IMR-90 (cell line): Measurements from ENCODE around the gene KLK5. TPM values are rescaled to one million over a fixed set of nuclear protein-coding genes. Genes with fewer than 3 reads are reported as not detected.

Experiments used
- ATAC-seq: fragments of 200-7000 bp; cut with Tn5 transposase; 2 replicates; pipeline ENCODE4 v1.9.1; 2020; ENCODE audit warnings: low read depth, mild to moderate bottlenecking, moderate library complexity
- BruUV-seq: library from RNA; stranded (reverse); fragments of 400-500 nt; replicated peaks from 2 replicates; lab custom pipeline; 2021; lab: Mats Ljungman, UMichigan
- CTCF ChIA-PET: fragments of 300-600 bp; formaldehyde crosslinking; extraction: SDS; loops from one replicate; lab custom pipeline; 2021; ENCODE audit warnings: antibody characterized with exemption; lab: Yijun Ruan, JAX
- POLR2A ChIA-PET: fragments of 300-600 bp; sonication (Branson Sonifier 250); formaldehyde crosslinking; loops from one replicate; lab custom pipeline; 2022; ENCODE audit warnings: antibody characterized with exemption; ENCODE audit not compliant: unreplicated experiment; lab: Charles Lee
- DNase-seq: peaks from one replicate; pipeline ENCODE4 v3.0.0; 2013
- H2AFZ ChIP-seq: replicated peaks from 2 replicates; pipeline ENCODE3; 2013; ENCODE audit warnings: low read length, mild to moderate bottlenecking; ENCODE audit not compliant: poor library complexity
- H2AK5ac ChIP-seq: 2 replicates; pipeline ENCODE4 v1.6.1; 2013; ENCODE audit warnings: low read depth, low read length, inconsistent platforms
- H2AK9ac ChIP-seq: replicated peaks from 2 replicates; pipeline ENCODE3; 2013; ENCODE audit warnings: mild to moderate bottlenecking, low read depth, low read length, moderate library complexity; ENCODE audit not compliant: poor library complexity
- H2BK120ac ChIP-seq: 2 replicates; pipeline ENCODE4 v1.6.1; 2013; ENCODE audit warnings: low read depth, low read length, inconsistent platforms
- H2BK15ac ChIP-seq: 3 replicates; pipeline ENCODE4 v1.6.1; 2013; ENCODE audit warnings: low read depth, low read length, inconsistent platforms
- H2BK20ac ChIP-seq: 2 replicates; pipeline ENCODE4 v1.6.1; 2013; ENCODE audit warnings: low read depth, mild to moderate bottlenecking, inconsistent platforms, low read length, moderate library complexity
- H2BK5ac ChIP-seq: 2 replicates; pipeline ENCODE4 v1.6.1; 2013; ENCODE audit warnings: mild to moderate bottlenecking, low read depth, low read length, inconsistent platforms; ENCODE audit not compliant: poor library complexity, severe bottlenecking
- H3K14ac ChIP-seq: replicated peaks from 2 replicates; pipeline ENCODE4 v1.6.1; 2013; ENCODE audit warnings: low read depth, low read length, inconsistent platforms
- H3K18ac ChIP-seq: 2 replicates; pipeline ENCODE4 v1.6.1; 2013; ENCODE audit warnings: low read depth, low read length, control low read depth
- H3K23ac ChIP-seq: 2 replicates; pipeline ENCODE4 v1.6.1; 2013; ENCODE audit warnings: low read depth, low read length, inconsistent platforms
- H3K27ac ChIP-seq: 2 replicates; pipeline ENCODE4 v1.5.1; 2013; ENCODE audit warnings: mild to moderate bottlenecking, control low read depth, low read length; ENCODE audit not compliant: insufficient read depth
- H3K27me3 ChIP-seq: 2 replicates; pipeline ENCODE4 v1.6.1; 2013; ENCODE audit warnings: low read length; ENCODE audit not compliant: control insufficient read depth, insufficient read depth
- H3K36me3 ChIP-seq: 2 replicates; pipeline ENCODE4 v1.6.1; 2013; ENCODE audit warnings: low read length, mixed read lengths; ENCODE audit not compliant: control insufficient read depth, insufficient read depth
- H3K4ac ChIP-seq: 2 replicates; pipeline ENCODE4 v1.6.1; 2013; ENCODE audit warnings: low read depth, low read length, inconsistent platforms
- H3K4me1 ChIP-seq: 2 replicates; pipeline ENCODE4 v1.6.1; 2013; ENCODE audit warnings: low read length, mixed read lengths; ENCODE audit not compliant: control insufficient read depth, insufficient read depth
- H3K4me2 ChIP-seq: 2 replicates; pipeline ENCODE4 v1.6.1; 2013; ENCODE audit warnings: low read depth, mild to moderate bottlenecking, control low read depth, low read length, moderate library complexity
- H3K4me3 ChIP-seq: 2 replicates; pipeline ENCODE4 v1.5.1; 2013; ENCODE audit warnings: low read depth, mild to moderate bottlenecking, control low read depth, low read length, moderate library complexity; ENCODE audit not compliant: insufficient read depth
- H3K56ac ChIP-seq: 2 replicates; pipeline ENCODE4 v1.6.1; 2013; ENCODE audit warnings: low read length, inconsistent platforms; ENCODE audit not compliant: insufficient read depth; ENCODE audit errors: extremely low read depth
- H3K79me1 ChIP-seq, 2 experiments: 2 replicates each; pipeline ENCODE4 v1.6.1; 2013; ENCODE audit warnings: low read length in 2 of 2, inconsistent platforms in 1 of 2, low read depth in 1 of 2
- H3K9ac ChIP-seq: 2 replicates; pipeline ENCODE4 v1.6.1; 2013; ENCODE audit warnings: low read depth, low read length, control low read depth
- H3K9me1 ChIP-seq: 2 replicates; pipeline ENCODE4 v1.6.1; 2013; ENCODE audit warnings: low read length, inconsistent platforms; ENCODE audit not compliant: insufficient read depth
- H3K9me3 ChIP-seq: 2 replicates; pipeline ENCODE4 v1.6.1; 2013; ENCODE audit warnings: low read length; ENCODE audit not compliant: control insufficient read depth, insufficient read depth
- H4K20me1 ChIP-seq: 2 replicates; pipeline ENCODE4 v1.6.1; 2013; ENCODE audit warnings: low read length, inconsistent platforms; ENCODE audit not compliant: insufficient read depth
- H4K5ac ChIP-seq: 2 replicates; pipeline ENCODE4 v1.6.1; 2013; ENCODE audit warnings: mild to moderate bottlenecking, low read depth, low read length, control low read depth
- H4K8ac ChIP-seq, 2 experiments: 2 replicates each; pipeline ENCODE4 v1.6.1; 2013; ENCODE audit warnings: low read depth in 2 of 2, low read length in 2 of 2, control low read depth in 1 of 2, inconsistent platforms in 1 of 2
- H4K91ac ChIP-seq: 2 replicates; pipeline ENCODE4 v1.6.1; 2013; ENCODE audit warnings: low read depth, low read length, inconsistent platforms; ENCODE audit not compliant: insufficient read depth
- CHD1 ChIP-seq: IDR thresholded peaks from 2 replicates; pipeline ENCODE4 v1.6.1; 2012; ENCODE audit warnings: low read depth, low read length, improper control_type of control experiment
- MAFK ChIP-seq: IDR thresholded peaks from 2 replicates; pipeline ENCODE4 v1.6.1; 2012; ENCODE audit warnings: low read depth, low read length, improper control_type of control experiment
- MXI1 ChIP-seq: IDR thresholded peaks from 2 replicates; pipeline ENCODE4 v1.6.1; 2012; ENCODE audit warnings: low read depth, mild to moderate bottlenecking, low read length, moderate library complexity, borderline replicate concordance
- NFE2L2 ChIP-seq: fragments of 150-350 bp; IDR thresholded peaks from 2 replicates; pipeline ENCODE4 v1.6.1; 2016; ENCODE audit warnings: low read depth, mild to moderate bottlenecking, low read length
- RCOR1 ChIP-seq: IDR thresholded peaks from 2 replicates; pipeline ENCODE4 v1.6.1; 2012; ENCODE audit warnings: mild to moderate bottlenecking, low read length, improper control_type of control experiment; ENCODE audit not compliant: insufficient replicate concordance
- RFX5 ChIP-seq: IDR thresholded peaks from 2 replicates; pipeline ENCODE4 v1.8.0; 2012; ENCODE audit warnings: low read depth, mild to moderate bottlenecking, low read length, moderate library complexity
- WGBS, 2 experiments: methylation state at CpG; one replicate each; pipeline versions ENCODE4 v1.1.5 to v1.1.7; 2013; ENCODE audit warnings: missing lambda C conversion rate in 2 of 2; ENCODE audit not compliant: insufficient read length in 1 of 2; ENCODE audit errors: extremely low coverage in 2 of 2; 5-methylcytosine and 5-hydroxymethylcytosine counted together
- dilution Hi-C: fragments of 300-500 bp; cut with HindIII; formaldehyde crosslinking; loops from one replicate; pipeline ENCODE4 v1.14.3; 2018; ENCODE audit warnings: low sequenced_read_pairs; ENCODE audit not compliant: unreplicated experiment
- in situ Hi-C: fragments of 300-500 bp; cut with MboI; formaldehyde crosslinking; loops from 3 replicates; pipeline ENCODE4 v1.14.3; 2019; ENCODE audit warnings: low sequenced_read_pairs, inconsistent platforms, mixed read lengths
- intact Hi-C: fragments of 100-400 bp; cut with micrococcal nuclease; formaldehyde crosslinking; loops from 2 replicates; pipeline ENCODE4 v1.10.0; 2022
- polyA plus RNA-seq, 3 experiments: library from polyadenylated mRNA; depleted of rRNA; stranded (reverse); fragments of >200 nt; gene quantifications; 2 replicates each; pipeline ENCODE4 v1.2.3, GENCODE V29; 2012; ENCODE audit warnings: low replicate concordance in 1 of 3
- total RNA-seq: library from RNA; depleted of rRNA; stranded (reverse); fragments of >200 nt; gene quantifications from 2 replicates; pipeline ENCODE4 v1.2.3, GENCODE V29; 2012

Gene KLK5
- total and polyA plus RNA-seq, 2 of the 4 experiments (the other 2 are of a cell fraction): not detected

GRCh38 chr19:50912727-50913716 is 39.8 kb downstream of the KLK5 start (continued):
- TF ChIP-seq CHD1: no peak

- Histone ChIP-seq H2AK9ac (no peak overlapping the region), H3K9me1 (no peaks in the 10 kb centered on the region), H4K91ac (no peak overlapping the region), H3K36me3 (no peaks in the 10 kb centered on the region), H3K4me1 (no peaks in the 10 kb centered on the region), H4K5ac (no peak overlapping the region), H3K9ac (no peak overlapping the region), H3K23ac (no peak overlapping the region), H2BK5ac (no peak overlapping the region), H3K27ac (no peak overlapping the region), H3K14ac (no peak overlapping the region), H3K27me3 (peaks cover 11% of the 10 kb centered on the region), H2AFZ (no peak overlapping the region), H3K4me3 (no peak overlapping the region), H2BK120ac (no peak overlapping the region), H4K8ac (no peak overlapping the region), H3K18ac (no peak overlapping the region), H4K20me1 (no peaks in the 10 kb centered on the region), H3K4ac (no peak overlapping the region), H2AK5ac (no peak overlapping the region), H3K9me3 (no peaks in the 10 kb centered on the region), H2BK20ac (no peak overlapping the region), H2BK15ac (no peak overlapping the region), H3K4me2 (no peak overlapping the region), H3K56ac (no peak overlapping the region), H3K79me1 (no peaks in the 10 kb centered on the region)
- ATAC-seq (no peak), DNase-seq (no peak)
- 50% methylated on average over 7 of the region's 21 CpGs; no CpG with 5 or more reads in 1 of the 2 experiments for WGBS, 2 experiments
- BruUV-seq: no TSS peak
- ChIA-PET POLR2A (no interaction called here), CTCF (interaction anchor here (1.3 kb wide), 1 partner anchor 10 kb away, joined by 3 read pairs; no protein-coding TSS in a partner anchor)
- TF ChIP-seq RFX5 (no peak), MXI1 (no peak), MAFK (no peak), RCOR1 (no peak), NFE2L2 (no peak)
- intact Hi-C loops: no loop called here
- in situ Hi-C loops: no loop called here
- dilution Hi-C loops: no loop called here
Measured at GRCh38 chr19:50912102-50912599, 40.7 kb downstream of the KLK5 start.
